GM12873 (cell line): Measurements from ENCODE around the gene SELENOO.

Experiments used
- TF ChIP-seq, protein P1 (sequence below): IDR thresholded peaks from 2 replicates; pipeline ENCODE4 v1.5.1; 2012; ENCODE audit warnings: low read depth, mild to moderate bottlenecking, moderate library complexity, low read length, control low read depth; ENCODE audit not compliant: insufficient read depth; ENCODE audit errors: missing control alignments

Gene SELENOO

DNA sequence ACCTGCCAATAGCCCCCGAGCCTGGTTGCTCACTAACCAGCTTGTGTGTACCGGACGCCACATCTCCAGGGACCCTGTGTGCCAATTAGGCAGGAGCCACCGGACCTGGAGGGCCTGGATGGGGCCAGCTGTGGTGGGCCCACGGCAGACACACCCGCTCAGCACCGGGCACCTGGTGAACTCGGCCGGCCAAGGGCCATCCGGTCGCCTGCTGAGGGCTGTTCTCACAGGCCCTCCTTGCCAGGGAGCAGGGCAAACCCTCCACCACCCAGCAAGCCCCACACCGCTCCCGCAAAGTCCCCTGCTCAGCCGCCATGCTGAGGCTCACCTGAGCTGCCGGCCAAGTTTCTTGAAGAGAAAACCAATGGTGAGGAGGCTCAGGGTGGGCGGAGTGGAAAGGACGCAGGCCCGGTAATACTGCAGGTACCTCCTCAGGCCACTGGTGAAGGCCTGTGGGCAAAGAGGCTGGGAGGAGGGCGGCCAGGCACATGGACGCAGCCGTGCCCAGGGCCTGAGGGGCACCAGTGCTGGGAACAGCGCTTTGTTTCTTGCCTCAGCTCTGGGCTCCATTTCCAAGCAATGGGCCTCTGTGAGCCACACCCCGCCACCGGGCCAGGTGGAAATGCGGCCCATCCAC, 26.9 kb downstream of the SELENOO start:
- TF ChIP-seq, protein P1, sequence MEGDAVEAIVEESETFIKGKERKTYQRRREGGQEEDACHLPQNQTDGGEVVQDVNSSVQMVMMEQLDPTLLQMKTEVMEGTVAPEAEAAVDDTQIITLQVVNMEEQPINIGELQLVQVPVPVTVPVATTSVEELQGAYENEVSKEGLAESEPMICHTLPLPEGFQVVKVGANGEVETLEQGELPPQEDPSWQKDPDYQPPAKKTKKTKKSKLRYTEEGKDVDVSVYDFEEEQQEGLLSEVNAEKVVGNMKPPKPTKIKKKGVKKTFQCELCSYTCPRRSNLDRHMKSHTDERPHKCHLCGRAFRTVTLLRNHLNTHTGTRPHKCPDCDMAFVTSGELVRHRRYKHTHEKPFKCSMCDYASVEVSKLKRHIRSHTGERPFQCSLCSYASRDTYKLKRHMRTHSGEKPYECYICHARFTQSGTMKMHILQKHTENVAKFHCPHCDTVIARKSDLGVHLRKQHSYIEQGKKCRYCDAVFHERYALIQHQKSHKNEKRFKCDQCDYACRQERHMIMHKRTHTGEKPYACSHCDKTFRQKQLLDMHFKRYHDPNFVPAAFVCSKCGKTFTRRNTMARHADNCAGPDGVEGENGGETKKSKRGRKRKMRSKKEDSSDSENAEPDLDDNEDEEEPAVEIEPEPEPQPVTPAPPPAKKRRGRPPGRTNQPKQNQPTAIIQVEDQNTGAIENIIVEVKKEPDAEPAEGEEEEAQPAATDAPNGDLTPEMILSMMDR: no peak

DNA sequence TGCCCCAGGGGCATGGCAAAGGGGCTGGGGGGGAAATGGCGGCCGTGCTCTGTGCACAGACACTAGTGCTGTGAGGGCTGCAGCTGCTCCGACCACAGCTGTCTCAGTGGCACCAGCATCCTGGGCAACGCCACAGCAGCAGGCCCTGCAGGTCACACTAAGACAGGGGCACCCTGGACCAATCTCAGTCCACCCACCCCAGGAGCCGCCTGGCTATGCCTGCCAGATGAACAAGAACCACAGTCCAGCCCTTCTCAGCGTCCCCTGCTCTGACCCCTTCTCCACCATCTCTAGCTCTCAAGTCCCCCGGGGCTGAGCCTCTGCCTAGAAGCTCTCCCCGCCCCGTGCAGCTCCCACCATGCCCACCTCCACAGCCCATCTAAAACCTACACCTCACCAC, 27.6 kb downstream of the SELENOO start:
- TF ChIP-seq, protein P1: no peak

DNA sequence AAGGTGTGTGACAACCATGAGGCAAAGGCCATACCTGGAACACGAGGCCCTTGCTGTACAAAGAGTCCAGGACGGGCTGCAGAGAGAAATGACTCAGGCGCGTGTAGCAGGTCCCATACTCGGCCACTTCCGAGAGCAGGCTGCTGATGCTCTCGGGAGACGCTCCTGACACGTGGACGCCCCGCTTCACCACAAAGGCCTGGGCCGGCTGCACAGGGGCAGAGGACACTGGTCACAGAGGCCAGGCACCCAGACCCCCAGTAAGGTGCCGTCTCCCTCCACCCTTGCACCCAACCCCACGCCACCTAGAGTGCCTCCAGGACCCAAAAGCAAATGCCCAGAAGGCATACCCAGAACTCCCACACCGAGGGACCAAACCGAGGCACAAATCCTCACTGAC, 28.6 kb downstream of the SELENOO start:
- TF ChIP-seq, protein P1: no peak

DNA sequence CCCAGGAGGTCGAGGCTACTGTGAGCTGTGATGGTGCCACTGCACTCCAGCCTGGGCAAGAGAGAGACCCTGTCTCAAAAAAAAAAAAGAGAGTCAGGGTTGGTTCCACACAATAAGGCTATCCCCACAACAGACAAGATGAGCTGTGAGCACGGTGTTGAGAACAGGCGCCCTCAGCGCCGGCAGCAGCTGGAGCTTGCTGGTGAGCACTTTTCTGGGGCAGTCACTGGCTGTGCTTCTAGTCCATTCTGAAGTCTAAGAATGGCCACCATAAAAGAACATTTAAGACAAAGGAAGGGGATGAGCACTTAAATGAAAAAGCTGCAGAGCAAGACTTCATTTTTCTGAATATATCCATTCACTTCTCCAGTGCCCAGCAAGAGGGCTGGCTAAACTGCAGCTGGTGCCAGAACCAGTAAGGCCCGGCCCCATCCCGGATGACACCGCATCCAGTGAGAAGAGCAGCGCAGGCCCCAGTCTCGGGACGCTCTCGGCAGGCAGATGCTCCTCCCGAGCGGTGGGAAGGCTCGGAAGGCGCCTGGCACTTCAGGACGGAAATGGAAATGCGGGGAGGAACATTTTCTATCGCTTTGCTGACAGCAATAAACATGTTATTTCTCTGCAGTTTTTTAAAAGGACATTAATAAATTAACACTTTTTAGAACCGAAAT, 31.8 kb downstream of the SELENOO start:
- TF ChIP-seq, protein P1: no peak

DNA sequence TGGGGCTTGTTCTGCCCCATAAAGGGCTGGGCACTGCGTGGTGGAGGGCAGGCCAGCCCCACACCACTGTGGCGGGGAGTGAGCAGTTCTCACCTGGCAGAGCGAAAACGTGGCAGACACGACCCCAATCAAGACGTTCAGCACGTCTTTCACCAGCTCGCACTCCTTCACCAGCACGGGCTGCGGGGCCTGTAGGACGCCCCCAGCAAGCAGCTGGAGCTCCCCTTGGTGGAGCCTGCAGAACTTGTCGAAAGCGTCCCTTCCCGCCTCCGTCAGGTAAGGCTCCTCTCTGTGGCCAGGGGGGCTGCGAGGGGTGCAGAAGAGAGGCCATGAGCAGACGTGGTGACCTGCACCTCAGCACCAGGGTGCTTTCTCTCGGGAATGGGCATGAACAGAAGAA, 32.4 kb downstream of the SELENOO start:
- TF ChIP-seq, protein P1: no peak

DNA sequence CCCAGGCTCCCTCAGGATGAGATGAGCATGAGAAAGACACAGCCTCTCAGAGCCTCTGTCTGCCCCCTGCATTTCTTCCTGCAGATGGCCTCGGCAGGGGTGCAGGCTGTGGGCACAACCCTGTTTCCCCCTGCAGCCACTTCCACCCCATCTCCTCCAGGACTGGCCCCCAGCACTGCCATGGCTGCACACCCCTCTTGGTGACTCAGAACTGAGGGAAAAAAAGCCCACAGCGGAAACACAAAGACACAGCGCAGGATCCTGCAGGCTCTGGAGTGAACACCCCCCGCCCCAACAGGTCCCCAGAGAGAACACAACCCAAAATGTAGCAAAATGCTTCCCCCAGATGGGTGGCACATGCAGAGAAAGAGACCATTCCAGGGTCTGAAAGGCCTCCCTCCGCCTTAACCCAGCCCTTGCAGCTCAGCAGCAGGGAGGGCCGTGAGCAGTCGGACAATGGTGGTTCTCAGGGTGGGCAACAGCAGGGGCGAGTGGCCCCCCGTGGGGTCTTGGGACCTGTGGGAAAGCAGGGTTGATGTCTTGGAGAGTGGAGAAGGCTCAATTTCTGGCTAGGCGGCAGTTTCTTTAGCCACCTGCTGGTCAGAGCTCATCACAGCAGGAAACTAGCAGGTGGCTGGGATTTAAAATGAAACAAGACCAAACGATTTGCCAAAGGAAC, 36.1 kb downstream of the SELENOO start:
- TF ChIP-seq, protein P1: peak; percentile 60

DNA sequence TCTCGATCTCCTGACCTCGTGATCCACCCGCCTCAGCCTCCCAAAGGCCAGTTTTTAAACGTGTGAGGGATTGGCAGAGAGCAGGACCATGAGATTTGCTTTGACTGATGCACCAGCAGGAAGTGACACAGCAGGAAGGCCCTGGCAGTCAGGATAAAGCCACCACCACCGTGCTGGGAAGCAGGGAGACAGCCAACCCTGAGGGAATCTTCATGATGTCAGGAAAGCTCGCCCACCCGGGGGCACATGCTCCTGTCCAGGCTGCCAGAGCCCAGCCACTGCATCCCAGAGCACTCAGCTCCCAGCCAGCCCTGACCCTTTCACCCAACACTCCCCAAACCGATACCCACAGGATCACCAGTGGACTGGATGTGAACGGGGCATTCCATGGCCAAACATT, 37.9 kb downstream of the SELENOO start:
- TF ChIP-seq, protein P1: no peak
